GM19193 (cell line): ENCODE measurements around the gene IPP.

Source experiments
- POLR2A ChIP-seq: IDR thresholded peaks from 4 replicates; pipeline ENCODE4 v1.6.1; 2011; ENCODE audit not compliant: insufficient read depth, insufficient read length; ENCODE audit errors: extremely low read depth

IPP gene

GRCh38 chr1:45667321-45668111, 82.9 kb downstream of the IPP start:
- no peak for TF ChIP-seq POLR2A

DNA sequence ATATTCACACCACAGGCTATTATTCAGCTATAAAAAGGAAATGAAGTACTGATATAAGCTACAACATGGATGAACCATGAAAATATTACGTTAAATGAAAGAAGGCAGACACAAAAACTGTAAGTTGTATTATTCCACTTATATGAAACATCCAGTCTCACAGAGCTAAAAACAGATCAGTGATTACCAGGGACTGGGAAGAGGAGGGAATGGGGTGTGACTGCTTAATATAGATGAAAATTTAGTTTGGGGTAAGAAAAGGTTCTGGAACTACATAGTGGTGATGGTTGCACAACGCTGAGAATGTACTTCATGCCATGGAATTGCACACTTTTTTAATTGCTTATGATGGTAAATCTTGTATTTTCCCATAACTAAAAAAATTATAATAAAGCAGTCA, 83.6 kb downstream of the IPP start:
- TF ChIP-seq POLR2A, result no peak

DNA sequence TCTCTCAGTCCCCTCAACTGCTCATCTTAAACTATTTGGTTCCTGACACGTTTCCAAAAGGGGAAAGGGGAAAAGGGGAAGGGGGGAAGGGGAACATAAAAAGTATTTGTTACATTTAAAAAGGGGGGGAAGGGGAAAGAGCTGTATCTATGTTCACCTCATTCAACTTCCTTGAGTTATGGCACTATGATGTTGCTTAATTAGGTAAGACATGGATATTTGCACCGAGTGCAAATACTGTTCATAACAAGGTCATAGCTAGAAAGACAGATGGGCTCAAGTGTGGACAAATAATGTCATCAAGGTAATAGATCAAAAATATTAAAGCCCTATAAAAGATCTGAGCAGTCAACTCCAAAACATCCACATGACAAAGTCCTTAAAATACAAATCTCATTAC, 90.1 kb downstream of the IPP start:
- TF ChIP-seq POLR2A, result no peak

GRCh38 chr1:45659222-45659621, 91.2 kb downstream of the IPP start:
- no peak for TF ChIP-seq POLR2A

DNA sequence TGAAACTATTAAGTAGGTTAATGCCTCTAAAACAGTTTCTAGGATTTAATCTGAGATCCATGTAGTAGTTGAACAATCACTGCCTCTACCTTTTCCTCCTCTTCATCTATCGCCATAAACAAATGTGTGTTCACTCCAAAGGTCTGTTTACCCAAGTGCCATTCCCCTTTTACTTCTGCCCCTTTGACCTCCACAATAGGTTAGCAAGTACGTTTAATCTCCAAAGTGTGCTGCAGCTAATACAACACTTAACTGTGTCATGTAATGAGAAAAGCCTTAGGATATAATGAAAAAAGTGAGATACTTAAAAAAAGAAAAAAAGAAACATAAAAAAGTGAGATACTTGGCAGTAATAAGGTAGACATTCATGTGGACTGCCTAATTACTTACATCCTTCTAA, 92.3 kb downstream of the IPP start:
- TF ChIP-seq POLR2A, result no peak

- no peak for TF ChIP-seq POLR2A
These were observed 93.8 kb downstream of the IPP start for GRCh38 chr1:45656573-45657226.

DNA sequence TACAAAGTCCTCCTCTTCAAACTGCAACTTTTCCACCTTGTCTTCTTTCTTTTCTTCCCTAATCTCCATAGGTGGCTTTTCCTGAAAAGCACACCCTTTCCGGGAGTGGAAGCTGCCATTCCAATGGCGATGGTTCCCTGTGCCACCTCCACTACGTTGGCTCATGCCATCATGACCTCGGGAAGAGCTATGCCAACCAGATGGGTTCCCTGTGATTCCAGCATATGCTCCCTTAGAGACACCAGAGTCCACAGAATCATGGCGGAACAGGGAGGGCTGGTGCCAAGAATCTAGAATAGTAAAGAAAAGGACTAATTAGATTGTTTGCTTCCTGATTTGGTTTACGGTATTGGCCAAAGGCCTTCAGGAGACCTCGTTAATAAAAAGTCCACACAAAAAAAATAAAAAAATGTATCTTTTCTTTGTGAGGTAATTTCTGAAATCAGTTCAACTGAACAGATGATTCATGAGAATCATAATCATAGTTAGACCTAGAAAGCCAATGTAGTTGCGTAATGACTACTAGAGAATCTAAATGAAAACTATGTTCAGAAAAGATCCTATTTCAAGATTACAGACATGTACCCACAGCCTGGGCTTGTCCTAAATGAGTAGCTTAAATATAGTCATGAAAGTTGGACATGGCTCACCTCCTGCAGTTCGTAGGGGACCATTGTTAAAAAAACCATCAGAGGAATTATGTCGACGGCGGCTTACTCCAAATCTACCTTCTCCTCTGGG, 95.7 kb downstream of the IPP start:
- TF ChIP-seq POLR2A, result no peak
